A673 (cell line): ENCODE measurements around the gene DCLK1.

Experiments
- CTCF ChIP-seq: fragments of 300-800, 200-600 bp; sonication (generic); conservative IDR thresholded peaks from 2 replicates; pipeline ENCODE4 v1.5.1; 2017; ENCODE audit warnings: low read depth, mild to moderate bottlenecking, antibody characterized with exemption, low read length, moderate library complexity, mixed read lengths
- EZH2 ChIP-seq: fragments of 200-600 bp; sonication (generic); IDR thresholded peaks from 2 replicates; pipeline ENCODE4 v1.6.1; 2017; ENCODE audit warnings: borderline replicate concordance, low read depth, mild to moderate bottlenecking, mixed read lengths, antibody characterized with exemption, low read length; ENCODE audit not compliant: poor library complexity, severe bottlenecking

- TF ChIP-seq CTCF (no peak), EZH2 (no peak)
Measured at GRCh38 chr13:35732565-35732964, 398.6 kb downstream of the DCLK1 start.
